ENCODE measurements around the gene RAP1A. TPM values are rescaled to one million over a fixed set of nuclear protein-coding genes. Genes with fewer than 3 reads are reported as not detected.

The RAP1A gene
- total RNA-seq, 1 experiment from 2014 or later = 37.1 TPM

GRCh38 chr1:111594306-111594693 is 25.3 kb upstream of the RAP1A start:
- TF ChIP-seq POLR2AphosphoS5 (IDR thresholded peaks at IDR 0.05; ENCODE audit: low read depth, low read length) (no peak), TCF7L2 (IDR thresholded peaks at IDR 0.05; ENCODE audit: low read depth, low read length) (no peak), CTCF (IDR thresholded peaks at IDR 0.05) (no peak), SIN3A (IDR thresholded peaks at IDR 0.05; ENCODE audit: borderline replicate concordance, insufficient read depth, low read depth, low read length) (no peak)
- TF ChIP-seq, protein P1, sequence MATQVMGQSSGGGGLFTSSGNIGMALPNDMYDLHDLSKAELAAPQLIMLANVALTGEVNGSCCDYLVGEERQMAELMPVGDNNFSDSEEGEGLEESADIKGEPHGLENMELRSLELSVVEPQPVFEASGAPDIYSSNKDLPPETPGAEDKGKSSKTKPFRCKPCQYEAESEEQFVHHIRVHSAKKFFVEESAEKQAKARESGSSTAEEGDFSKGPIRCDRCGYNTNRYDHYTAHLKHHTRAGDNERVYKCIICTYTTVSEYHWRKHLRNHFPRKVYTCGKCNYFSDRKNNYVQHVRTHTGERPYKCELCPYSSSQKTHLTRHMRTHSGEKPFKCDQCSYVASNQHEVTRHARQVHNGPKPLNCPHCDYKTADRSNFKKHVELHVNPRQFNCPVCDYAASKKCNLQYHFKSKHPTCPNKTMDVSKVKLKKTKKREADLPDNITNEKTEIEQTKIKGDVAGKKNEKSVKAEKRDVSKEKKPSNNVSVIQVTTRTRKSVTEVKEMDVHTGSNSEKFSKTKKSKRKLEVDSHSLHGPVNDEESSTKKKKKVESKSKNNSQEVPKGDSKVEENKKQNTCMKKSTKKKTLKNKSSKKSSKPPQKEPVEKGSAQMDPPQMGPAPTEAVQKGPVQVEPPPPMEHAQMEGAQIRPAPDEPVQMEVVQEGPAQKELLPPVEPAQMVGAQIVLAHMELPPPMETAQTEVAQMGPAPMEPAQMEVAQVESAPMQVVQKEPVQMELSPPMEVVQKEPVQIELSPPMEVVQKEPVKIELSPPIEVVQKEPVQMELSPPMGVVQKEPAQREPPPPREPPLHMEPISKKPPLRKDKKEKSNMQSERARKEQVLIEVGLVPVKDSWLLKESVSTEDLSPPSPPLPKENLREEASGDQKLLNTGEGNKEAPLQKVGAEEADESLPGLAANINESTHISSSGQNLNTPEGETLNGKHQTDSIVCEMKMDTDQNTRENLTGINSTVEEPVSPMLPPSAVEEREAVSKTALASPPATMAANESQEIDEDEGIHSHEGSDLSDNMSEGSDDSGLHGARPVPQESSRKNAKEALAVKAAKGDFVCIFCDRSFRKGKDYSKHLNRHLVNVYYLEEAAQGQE (IDR thresholded peaks at IDR 0.05; ENCODE audit: insufficient read depth in 1 of 2, low read depth in 2 of 2, low read length in 1 of 2) = no peak
- Histone ChIP-seq H3K27me3 (ENCODE audit: control insufficient read depth, insufficient read depth, low read length) (no peaks in the 10 kb centered on the region), H3K4me1 (ENCODE audit: control insufficient read depth, insufficient read depth, low read length) (peaks cover 3% of the 10 kb centered on the region; the same call in 1 of the 2 replicates), H3K9me3 (ENCODE audit: control insufficient read depth, insufficient read depth, low read depth, low read length) (no peaks in the 10 kb centered on the region), H3K27ac (ENCODE audit: low read length) (no peak overlapping the region), H3K4me3 (ENCODE audit: low read depth in 2 of 2, low read length in 2 of 2) (no peak overlapping the region), H3K36me3 (ENCODE audit: control insufficient read depth, insufficient read depth, low read length) (no peaks in the 10 kb centered on the region)
- DNase-seq (ENCODE audit: low read depth, low spot score) (no peak), ATAC-seq (no peak)
- in situ Hi-C loops (cut with HindIII; ENCODE audit: low pct_unique_long_range_greater_than_20kb, low sequenced_read_pairs) = no loop called here
- ChIA-PET CTCF (no interaction called here), POLR2A (no interaction called here)
- no TSS peak for BruUV-seq (replicated peaks)
- intact Hi-C loops (cut with micrococcal nuclease; ENCODE audit: unreplicated experiment) = no loop called here

DNA sequence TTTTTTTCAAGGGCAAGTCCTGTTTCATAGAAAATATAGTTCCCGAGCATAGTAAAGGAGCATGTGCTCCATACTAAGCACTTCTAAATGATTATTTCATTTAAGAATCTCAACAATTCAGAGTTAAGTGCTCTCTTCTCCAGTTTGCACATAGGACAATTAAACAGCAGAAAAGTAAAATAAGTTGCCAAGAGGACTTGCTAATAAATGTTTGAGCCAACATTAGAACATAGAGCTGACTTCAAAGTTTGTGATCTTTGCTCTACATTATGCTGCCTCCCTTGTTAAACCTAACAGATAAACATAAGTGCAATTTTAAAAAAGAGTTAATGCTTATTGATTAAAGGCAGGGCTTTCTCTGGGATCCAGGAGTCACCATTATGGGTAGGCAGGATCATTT is 23.8 kb upstream of the RAP1A start:
- H3K27me3 ChIP-seq (ENCODE audit: control insufficient read depth, insufficient read depth, low read length) = no peaks in the 10 kb centered on the region
- H3K9me3 ChIP-seq (ENCODE audit: control insufficient read depth, insufficient read depth, low read depth, low read length) = no peaks in the 10 kb centered on the region
- BruUV-seq (replicated peaks) = no TSS peak
- DNase-seq (ENCODE audit: low read depth, low spot score) (no peak), ATAC-seq (no peak)
- no peaks in the 10 kb centered on the region for H3K36me3 ChIP-seq (ENCODE audit: control insufficient read depth, insufficient read depth, low read length)
- CTCF ChIA-PET = no interaction called here
- intact Hi-C loops (cut with micrococcal nuclease; ENCODE audit: unreplicated experiment) (no loop called here), in situ Hi-C loops (cut with HindIII; ENCODE audit: low pct_unique_long_range_greater_than_20kb, low sequenced_read_pairs) (no loop called here)
- H3K4me3 ChIP-seq (ENCODE audit: low read depth in 2 of 2, low read length in 2 of 2) = no peak overlapping the region
- H3K4me1 ChIP-seq (ENCODE audit: control insufficient read depth, insufficient read depth, low read length) = peaks cover 3% of the 10 kb centered on the region; the same call in 1 of the 2 replicates
- POLR2A ChIA-PET = no interaction called here
- H3K27ac ChIP-seq (ENCODE audit: low read length) = no peak overlapping the region
- TF ChIP-seq SIN3A (IDR thresholded peaks at IDR 0.05; ENCODE audit: borderline replicate concordance, insufficient read depth, low read depth, low read length) (no peak), POLR2AphosphoS5 (IDR thresholded peaks at IDR 0.05; ENCODE audit: low read depth, low read length) (no peak), TCF7L2 (IDR thresholded peaks at IDR 0.05; ENCODE audit: low read depth, low read length) (no peak), CTCF (IDR thresholded peaks at IDR 0.05) (no peak)
- TF ChIP-seq, protein P1 (IDR thresholded peaks at IDR 0.05; ENCODE audit: insufficient read depth in 1 of 2, low read depth in 2 of 2, low read length in 1 of 2) = no peak
